GM18951 (cell line): ENCODE measurements around the gene GPC4.
"Not testable (repeated sequence)": the region's sequence is repeated elsewhere in the genome, so short reads cannot be mapped to it uniquely, and the experiment has no call there.

Source experiments
- POLR2A ChIP-seq: IDR thresholded peaks from 4 replicates; pipeline ENCODE4 v1.6.1; 2011; ENCODE audit warnings: mild to moderate bottlenecking; ENCODE audit not compliant: insufficient read length, insufficient read depth; ENCODE audit errors: extremely low read depth
- in situ Hi-C: fragments of 300-500 bp; cut with MboI; formaldehyde crosslinking; loops from one replicate; pipeline ENCODE4 v1.12.0; 2022; ENCODE audit warnings: low sequenced_read_pairs, mixed read lengths, inconsistent platforms; ENCODE audit not compliant: unreplicated experiment

GPC4 gene

DNA sequence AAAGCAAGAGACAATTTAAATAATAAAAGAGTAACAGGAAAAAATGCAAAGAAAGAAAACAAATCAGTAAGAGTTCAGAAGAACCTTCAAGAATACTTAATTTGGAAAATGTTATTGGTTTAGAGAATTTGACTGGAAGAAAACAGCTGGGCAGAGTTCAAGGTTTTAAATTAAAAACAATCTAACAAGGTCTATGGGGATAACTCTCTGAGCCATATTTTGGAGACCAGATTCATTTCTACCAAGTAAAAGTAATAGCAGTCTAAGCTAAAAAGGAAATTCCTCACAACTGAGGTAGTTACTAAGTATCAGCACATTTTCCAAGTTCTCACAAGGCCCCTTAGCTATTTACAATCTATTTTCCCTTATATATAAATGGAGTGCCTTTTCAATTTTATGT lies 114.7 kb downstream of the GPC4 start:
- in situ Hi-C loops: no loop called here

DNA sequence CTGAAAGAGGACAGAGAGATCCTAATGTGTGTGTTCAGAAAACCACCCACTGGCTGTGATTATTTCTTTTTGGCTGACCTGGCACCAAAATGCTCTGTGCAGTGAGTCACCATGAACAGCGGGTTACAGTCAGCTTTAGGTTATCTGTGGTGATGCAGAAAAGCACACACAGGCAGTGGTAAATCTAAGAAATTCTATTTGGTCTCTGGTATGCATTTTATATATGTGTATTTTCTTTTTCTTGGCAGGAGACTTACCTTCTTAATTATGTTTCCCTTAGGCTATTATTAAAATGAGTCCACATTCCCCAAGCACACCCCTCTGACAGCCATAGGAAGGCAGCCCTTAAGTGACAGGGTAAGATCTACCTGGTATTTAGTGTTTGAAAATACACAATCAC lies 118.0 kb downstream of the GPC4 start:
- in situ Hi-C loops: no loop called here
- TF ChIP-seq POLR2A: no peak

More for the DNA sequence above, 114.7 kb downstream of the GPC4 start:
- no peak for TF ChIP-seq POLR2A

DNA sequence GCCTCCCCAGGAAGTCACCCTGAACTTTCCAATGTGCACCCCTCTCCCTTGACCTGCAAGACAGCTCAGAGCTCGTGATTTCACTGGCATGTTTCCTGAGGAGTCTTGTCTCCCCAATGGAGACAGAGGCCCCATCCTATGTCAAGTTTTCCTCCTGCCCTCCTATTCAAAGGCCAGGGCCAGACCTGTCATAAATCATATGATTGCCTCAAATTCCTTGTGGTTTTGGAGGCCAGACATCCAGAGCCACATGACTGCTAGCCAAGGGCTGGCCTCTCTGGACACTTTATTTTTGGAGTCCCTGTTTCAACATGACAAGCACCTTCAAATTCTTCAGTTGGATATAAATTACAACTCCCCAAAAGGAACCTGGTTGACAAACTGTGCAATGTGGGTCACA lies 121.2 kb downstream of the GPC4 start:
- in situ Hi-C loops: no loop called here
- TF ChIP-seq POLR2A: no peak

DNA sequence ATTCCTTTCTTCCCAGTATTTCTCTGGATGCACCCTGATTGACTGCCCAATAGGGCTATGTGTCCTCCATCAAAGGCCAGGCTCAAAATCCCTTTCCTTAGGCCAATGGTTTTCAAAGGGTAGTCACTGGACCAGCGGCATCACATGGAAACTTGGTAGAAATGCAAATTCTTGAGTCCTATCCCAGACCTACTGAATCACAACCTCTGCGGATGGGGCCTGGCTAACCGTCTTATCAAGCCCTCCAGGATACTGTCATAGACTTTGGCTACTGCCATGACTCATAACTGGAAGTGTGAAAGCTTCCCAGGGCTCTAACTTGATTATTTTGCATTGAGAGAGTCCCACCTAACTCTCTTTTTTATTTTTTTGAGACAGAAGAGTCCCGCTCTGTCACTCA lies 125.2 kb downstream of the GPC4 start:
- no peak for TF ChIP-seq POLR2A
- in situ Hi-C loops: no loop called here

DNA sequence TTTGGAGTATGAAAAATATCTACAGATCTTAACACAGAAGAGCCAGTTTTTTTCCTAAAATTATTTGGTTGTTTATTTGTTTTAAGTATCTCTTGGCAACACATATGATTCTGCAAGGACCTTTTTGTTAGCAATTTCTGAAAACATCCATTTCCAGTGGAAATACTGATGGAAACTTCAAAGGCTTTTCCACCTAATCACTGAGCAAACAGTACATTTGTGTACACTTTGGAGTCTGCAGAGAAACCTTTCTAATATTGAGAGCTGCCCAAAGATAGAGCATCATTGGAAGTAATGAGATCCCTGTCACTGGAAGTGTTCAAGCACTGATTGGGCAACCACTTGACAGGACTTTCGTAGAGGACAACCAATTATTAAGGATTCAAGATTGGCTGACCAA lies 127.4 kb downstream of the GPC4 start:
- in situ Hi-C loops: no loop called here
- TF ChIP-seq POLR2A: no peak

DNA sequence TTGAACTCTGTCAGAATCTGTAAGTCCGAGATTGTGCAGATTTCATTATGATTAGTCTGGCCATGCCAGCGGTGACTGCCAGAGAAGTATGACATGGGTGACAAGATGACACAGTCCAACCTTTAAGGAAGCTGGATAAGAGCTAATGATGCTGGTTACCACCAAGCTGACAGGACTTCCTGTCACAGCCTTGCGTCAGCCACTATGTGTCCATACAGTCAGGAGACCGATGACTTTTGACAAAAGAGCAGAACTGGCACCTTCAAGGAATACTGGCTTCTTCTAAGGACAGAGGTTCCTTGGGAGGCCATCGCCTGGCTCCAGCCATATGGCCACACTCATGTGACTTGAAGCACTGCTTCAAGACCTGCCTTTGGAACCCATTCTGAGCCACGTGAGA lies 129.9 kb downstream of the GPC4 start:
- TF ChIP-seq POLR2A: no peak
- in situ Hi-C loops: no loop called here

DNA sequence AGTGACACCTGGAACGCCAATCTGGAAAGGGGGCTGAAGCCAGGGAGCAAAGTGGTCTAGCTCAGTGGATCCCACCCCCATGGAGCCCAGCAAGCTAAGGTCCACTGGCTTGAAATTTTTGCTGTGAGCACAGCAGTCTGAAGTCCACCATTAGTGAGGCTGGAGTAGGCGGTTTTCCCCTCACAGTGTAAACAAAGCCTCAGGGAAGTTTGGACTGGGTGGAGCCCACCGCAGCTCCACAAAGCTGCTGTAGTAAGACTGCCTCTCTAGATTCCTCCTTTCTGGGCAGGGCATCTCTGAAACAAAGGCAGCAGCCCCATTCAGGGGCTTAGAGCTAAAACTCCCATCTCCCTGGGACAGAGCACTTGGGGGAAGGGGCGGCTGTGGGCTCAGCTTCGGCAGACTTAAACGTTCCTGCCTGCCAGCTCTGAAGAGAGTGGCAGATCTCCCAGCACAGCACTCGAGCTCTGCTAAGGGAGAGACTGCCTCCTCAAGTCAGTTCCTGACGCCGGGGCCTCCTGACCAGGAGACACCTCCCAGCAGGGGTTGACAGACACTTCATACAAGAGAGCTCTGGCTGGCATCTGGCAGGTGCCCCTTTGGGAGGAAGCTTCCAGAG lies 136.1 kb downstream of the GPC4 start:
- in situ Hi-C loops: not testable (repeated sequence)

DNA sequence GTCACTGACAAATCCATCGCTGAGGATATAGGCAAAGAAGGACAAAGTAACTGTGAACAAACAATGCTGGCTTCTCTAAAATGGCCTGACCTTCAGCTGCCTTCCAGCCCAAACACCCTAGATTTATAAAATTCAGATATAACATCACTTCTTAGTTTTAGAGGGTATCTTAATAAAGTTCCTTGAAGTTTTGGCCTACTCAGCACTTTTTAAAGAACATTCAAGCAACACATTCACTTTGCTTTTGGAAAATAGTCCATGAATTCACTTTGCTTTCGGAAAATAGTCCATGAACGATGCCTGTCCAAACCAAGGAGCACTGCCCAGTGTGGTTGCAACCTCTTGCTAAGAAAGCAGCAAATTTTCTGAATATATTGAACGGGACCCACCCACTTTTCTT lies 142.1 kb downstream of the GPC4 start:
- no peak for TF ChIP-seq POLR2A
- in situ Hi-C loops: no loop called here

DNA sequence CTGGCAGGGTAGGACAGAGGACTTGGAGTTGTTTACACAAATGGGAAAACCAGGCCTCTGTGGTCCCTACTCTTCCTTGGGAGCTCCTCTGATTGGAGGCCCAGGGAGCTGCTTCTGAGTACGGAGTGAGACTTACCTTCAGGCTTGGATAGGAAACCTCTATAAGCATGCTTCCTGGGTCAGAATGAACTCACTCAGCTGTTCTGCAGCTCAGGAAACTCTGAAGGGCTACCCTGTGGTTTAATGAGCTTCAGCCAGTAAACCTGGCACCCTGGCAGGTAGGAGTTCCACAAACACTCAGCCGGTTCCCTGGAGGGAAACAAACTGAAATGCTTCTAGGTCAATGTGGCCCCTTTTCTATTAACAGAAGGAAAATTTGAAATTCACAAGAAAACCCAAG lies 146.1 kb downstream of the GPC4 start:
- in situ Hi-C loops: no loop called here
- TF ChIP-seq POLR2A: no peak

DNA sequence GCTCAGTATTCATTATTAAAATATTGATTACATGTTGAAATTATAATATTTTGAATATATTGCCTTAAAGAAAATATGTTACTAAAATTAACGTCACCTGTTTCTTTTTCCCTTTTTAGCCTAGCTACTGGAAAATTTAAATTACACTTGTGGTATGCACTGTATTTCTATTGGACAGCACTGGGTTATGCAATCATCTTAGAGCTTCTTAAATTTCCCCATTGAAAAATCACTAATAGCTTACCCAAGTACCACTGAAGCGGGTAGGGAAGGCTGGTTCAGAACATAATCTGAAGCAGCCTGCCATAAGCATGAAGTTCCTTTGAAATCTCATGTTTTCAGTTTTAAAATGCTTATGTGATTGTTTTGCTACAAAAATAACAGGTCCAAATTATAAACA lies 147.7 kb downstream of the GPC4 start:
- in situ Hi-C loops: no loop called here
- no peak for TF ChIP-seq POLR2A

DNA sequence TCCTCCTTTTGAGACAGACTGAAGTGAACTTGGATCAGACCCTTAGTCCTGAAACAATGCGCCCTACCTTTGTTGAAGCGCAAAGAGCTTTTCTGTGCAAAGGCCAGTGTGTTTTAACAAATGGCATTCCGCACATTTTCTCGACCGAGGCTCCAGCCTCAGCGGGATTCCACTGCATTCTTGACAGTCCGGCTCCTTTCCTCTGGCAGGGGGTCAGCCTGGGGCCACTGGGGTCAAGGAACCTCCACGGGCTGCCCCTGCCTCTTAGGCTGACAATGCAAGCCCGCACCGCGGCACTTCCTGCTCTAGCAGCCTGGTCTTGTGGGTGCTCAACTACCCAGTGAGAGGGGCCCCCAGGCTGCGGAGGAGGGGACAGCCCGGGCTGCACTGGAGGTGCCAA lies 150.0 kb downstream of the GPC4 start:
- in situ Hi-C loops: no loop called here
- no peak for TF ChIP-seq POLR2A

DNA sequence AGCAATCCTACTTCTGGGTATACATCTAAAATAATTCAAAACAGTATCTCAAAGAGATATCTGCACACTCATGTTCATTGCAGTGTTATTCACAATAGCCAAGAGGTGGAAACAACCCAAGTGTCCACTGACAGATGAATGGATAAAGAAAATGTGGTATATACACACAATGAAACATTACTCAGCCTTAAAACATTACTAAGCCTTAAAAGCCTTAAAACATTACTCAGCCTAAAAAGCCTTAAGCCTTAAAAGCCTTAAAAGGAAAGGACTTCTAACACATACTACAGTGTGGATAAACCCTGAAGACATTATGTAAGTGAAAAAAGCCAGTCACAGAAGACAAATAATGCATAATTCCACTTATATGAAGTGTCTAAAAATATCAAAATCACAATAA lies 156.8 kb downstream of the GPC4 start:
- in situ Hi-C loops: no loop called here

DNA sequence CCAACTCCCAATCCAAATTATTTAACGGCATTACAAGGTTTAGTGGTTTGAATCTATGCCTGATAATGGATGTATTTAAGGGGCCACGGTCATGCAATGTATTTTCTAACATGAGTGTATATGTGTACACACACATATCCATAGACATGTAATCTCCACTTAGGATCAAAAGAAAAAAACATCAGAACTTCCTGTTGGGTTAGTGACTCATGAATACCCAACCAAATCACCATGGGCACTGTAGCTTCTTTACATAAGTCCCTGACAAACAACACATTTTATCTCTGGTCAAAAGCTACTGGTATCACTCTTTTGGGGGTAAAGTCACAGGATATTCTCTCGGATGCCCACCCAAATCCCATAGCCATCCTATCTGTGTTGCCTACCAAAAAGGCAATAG lies 160.6 kb downstream of the GPC4 start:
- no peak for TF ChIP-seq POLR2A

More for the DNA sequence above, 156.8 kb downstream of the GPC4 start:
- TF ChIP-seq POLR2A: no peak

DNA sequence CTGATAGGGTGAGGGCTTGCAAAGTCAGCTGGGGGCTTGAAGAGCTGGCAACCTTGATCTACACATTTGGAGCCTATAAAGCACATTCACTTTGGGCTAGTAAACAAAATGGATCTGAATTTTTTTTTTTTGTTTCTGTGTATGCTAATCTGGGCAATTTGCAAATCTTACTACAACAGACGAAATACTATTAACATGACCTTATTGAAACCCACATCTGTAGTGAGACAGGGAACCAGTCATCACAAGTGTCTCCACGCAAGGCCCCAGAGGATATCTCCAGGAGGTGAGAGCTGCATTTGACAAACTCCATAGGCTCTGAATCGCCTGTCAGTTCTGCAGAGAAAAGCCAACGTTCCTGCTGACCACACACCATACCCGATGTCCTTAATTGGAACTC lies 164.1 kb downstream of the GPC4 start:
- in situ Hi-C loops: no loop called here
- no peak for TF ChIP-seq POLR2A

More for the DNA sequence above, 160.6 kb downstream of the GPC4 start:
- in situ Hi-C loops: no loop called here
